ENCODE results near the gene CDK13. TPM values are rescaled to one million over a fixed set of nuclear protein-coding genes. Genes with fewer than 3 reads are reported as not detected.
"Not testable (repeated sequence)": the region's sequence is repeated elsewhere in the genome, so short reads cannot be mapped to it uniquely, and the experiment has no call there.

Gene CDK13
- polyA plus RNA-seq, 1 experiment = 24.1 TPM

DNA sequence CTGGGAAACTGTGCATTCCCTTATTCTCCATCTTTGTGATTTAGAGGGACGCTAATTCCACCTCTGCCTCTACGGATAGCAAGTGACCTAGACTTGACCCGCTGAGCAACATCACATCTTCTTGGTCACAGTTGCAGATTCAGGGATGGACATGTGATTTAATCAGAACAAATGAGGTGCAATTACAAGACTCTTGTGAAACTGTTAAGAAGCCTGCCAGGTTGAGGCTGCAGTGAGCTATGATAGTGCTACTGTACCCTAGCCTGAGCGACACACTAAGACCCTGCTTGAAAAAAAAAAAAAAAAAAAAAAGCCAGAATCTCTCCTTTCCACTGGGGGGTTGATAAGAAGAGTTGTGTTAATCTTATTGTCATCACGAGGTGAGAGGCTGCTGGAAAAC, 170.0 kb downstream of the CDK13 start:
- no peak overlapping the region for H3K4me3 ChIP-seq (ENCODE audit: low read depth, low read length)
- TF ChIP-seq, protein P1, sequence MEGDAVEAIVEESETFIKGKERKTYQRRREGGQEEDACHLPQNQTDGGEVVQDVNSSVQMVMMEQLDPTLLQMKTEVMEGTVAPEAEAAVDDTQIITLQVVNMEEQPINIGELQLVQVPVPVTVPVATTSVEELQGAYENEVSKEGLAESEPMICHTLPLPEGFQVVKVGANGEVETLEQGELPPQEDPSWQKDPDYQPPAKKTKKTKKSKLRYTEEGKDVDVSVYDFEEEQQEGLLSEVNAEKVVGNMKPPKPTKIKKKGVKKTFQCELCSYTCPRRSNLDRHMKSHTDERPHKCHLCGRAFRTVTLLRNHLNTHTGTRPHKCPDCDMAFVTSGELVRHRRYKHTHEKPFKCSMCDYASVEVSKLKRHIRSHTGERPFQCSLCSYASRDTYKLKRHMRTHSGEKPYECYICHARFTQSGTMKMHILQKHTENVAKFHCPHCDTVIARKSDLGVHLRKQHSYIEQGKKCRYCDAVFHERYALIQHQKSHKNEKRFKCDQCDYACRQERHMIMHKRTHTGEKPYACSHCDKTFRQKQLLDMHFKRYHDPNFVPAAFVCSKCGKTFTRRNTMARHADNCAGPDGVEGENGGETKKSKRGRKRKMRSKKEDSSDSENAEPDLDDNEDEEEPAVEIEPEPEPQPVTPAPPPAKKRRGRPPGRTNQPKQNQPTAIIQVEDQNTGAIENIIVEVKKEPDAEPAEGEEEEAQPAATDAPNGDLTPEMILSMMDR (IDR thresholded peaks at IDR 0.05; ENCODE audit: insufficient read depth, low read depth, low read length) = no peak
- no peaks in the 10 kb centered on the region for H3K27me3 ChIP-seq (ENCODE audit: control insufficient read depth, insufficient read depth, low read length)
- ChIA-PET POLR2A (no interaction called here), CTCF (no interaction called here)
- H3K36me3 ChIP-seq (ENCODE audit: control insufficient read depth, insufficient read depth, low read length) = no peaks in the 10 kb centered on the region; the same call in 1 of the 2 replicates
- DNase-seq (ENCODE audit: low read depth) = no peak

DNA sequence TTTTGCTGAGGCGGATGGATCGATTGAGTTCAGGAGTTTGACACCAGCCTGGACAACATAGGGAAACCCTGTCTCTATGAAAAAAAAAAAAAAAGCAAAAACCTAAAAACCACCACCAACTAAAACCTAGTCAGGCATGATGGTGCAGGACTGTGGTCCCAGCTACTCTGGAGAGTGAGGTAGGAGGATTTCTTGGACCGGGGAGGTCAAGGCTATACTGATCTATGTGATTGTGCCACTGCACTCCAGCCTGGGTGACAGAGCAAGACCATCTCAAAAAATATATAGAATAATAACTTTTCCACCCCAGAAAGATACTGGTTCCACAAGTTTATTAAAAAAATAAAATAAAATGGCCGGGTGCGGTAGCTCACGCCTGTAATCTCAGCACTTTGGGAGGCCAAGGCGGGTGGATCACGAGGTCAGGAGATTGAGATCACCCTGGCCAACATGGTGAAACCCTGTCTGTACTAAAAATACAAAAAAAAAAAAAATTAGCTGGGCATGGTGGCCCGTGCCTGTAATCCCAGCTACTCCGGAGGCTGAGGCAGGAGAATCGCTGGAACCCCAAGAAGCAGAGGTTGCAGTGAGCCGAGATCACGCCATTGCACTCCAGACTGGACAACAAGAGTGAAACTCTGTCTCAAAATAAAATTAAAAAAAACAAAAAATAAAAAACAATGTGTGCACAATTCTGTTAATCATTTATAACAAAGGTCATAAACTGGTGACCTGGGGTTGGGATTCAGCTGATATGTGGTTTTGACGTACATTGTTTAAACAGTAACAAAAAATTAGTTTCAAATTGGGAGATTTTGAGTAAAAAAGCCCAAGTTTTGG, 172.3 kb downstream of the CDK13 start:
- CTCF ChIA-PET = interaction anchor here (0.9 kb wide), 1 partner anchor 44 kb away, joined by 3 read pairs; no protein-coding TSS in a partner anchor
- H3K36me3 ChIP-seq (ENCODE audit: control insufficient read depth, insufficient read depth, low read length); H3K4me3 ChIP-seq (ENCODE audit: low read depth, low read length); DNase-seq (ENCODE audit: low read depth); POLR2A ChIA-PET; H3K27me3 ChIP-seq (ENCODE audit: control insufficient read depth, insufficient read depth, low read length): not testable (repeated sequence)

DNA sequence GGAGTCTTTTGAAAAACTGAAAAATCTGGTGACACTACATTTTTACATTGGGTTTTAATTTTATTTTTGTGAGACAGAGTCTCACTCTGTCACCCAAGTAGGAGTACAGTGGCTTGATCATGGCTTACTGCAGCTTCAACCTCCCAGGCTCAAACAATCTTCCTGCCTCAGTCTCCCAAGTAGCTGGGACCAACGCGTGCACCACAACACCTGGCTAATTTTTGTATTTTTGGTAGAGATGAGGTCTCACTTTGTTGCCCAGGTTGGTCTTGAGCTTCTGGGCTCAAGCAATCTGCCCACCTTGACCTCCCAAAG, 172.8 kb downstream of the CDK13 start:
- Histone ChIP-seq H3K27me3 (ENCODE audit: control insufficient read depth, insufficient read depth, low read length) (no peaks in the 10 kb centered on the region), H3K36me3 (ENCODE audit: control insufficient read depth, insufficient read depth, low read length) (no peaks in the 10 kb centered on the region; the same call in 1 of the 2 replicates), H3K4me3 (ENCODE audit: low read depth, low read length) (no peak overlapping the region)
- ChIA-PET POLR2A (no interaction called here), CTCF (interaction anchor here (0.9 kb wide), 1 partner anchor 44 kb away, joined by 3 read pairs; no protein-coding TSS in a partner anchor)
- DNase-seq (ENCODE audit: low read depth) = no peak
- TF ChIP-seq, protein P1 (IDR thresholded peaks at IDR 0.05; ENCODE audit: insufficient read depth, low read depth, low read length) = no peak

DNA sequence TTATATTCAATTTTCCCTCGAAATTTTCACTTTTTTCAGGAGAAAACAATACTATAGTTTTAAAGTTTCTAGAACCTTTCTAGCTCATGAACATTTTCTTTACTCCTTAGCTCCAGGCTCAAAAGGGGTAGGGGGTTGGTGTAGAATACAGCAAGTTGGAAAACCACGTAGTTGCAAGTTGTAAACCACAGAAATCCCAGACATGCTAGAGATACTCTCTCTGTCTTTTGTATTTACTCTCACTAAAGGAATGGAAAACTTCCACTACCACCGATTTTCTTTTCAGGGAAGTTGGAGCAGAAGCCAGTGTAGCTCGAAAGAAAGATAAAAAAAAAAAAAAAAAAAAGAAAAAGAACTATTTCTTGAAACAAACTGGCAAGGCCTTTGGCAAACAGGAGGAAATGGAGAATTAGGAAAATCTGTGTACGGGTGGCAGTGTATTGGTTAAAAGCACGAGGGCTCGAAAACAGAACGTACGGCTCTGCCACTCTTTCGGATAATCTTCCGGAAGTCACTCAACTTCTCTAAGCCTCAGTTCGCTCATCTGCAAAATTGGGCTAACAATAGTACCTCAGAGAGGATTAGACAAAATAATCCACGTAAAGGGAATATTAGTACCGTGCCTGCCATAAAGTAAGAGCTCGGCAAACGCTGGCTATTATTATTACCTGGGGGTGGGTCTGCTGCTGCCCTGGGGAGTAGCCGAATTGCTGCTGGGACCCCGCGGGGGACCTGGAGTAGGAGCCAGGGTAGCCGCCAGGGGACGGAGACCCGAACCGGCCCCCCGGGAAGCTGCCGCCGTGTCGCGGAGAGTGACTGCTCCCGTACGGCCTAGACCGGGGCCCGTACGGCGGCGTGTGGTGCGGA, 183.7 kb downstream of the CDK13 start:
- Histone ChIP-seq H3K27me3 (ENCODE audit: control insufficient read depth, insufficient read depth, low read length) (no peaks in the 10 kb centered on the region), H3K36me3 (ENCODE audit: control insufficient read depth, insufficient read depth, low read length) (no peaks in the 10 kb centered on the region), H3K4me3 (ENCODE audit: low read depth, low read length) (peak overlapping the region; percentile 79)
- TF ChIP-seq, protein P1 (IDR thresholded peaks at IDR 0.05; ENCODE audit: insufficient read depth, low read depth, low read length) = no peak
- DNase-seq (ENCODE audit: low read depth) = no peak
- CTCF ChIA-PET = interaction anchor here (0.5 to 1.8 kb wide), 8 partner anchors 9 to 239 kb away, joined by 3 to 12 read pairs (median 4); no protein-coding TSS in a partner anchor
- POLR2A ChIA-PET = interaction anchor here (0.6 kb wide), 2 partner anchors 308 to 873 kb away, joined by 3 to 6 read pairs; no protein-coding TSS in a partner anchor

DNA sequence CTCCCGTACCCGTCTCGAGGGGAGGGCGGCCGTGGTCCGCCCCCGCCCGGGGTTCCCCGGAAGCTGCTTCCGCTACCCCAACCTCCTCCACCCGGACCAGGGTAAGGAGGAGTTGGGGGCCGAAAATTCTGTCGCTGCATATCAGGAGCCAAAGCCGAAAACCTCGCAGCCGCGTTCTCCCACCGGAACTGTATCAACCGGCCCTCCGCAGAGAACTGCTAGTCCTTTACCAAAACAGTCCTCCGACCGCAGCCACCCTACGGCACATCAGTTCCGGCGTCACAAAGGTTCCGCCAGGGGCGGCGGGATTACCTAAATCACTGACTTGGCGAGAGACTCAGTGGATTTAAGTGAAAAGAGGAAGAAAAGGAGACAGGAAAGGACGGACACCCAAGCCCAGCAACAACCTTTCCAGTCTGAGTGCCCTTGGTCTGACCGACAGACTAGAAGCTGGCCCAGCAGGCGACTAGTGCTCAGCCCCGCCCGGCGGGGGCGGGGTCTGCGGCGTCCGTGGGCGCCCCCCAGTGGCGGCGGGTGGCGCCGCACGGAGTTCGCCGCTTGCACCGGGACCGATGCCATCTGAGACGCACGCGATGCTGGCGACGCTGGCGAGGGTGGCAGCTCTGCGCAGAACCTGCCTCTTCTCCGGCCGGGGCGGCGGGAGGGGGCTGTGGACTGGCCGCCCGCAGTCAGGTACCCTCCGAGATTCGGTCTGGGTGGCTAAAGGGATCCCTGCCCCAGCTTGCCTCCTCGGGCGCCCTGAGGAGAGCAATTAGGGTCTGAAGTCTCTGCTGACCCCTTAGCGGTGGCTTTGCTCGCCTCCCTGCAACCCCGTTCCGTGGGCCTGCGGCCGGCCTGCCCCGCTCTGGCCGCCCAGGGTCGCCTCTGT, 184.6 kb downstream of the CDK13 start, which contains the start of the genes MPLKIP and SUGCT:
Gene MPLKIP, minus strand, starts transcription at position 195 of the 889 bp plus-strand sequence. Its CDS starts 55 bp downstream, at position 140.
Gene SUGCT, plus strand, starts transcription at position 578 of the 889 bp plus-strand sequence.
- CTCF ChIA-PET = interaction anchor here (0.6 to 1.8 kb wide), 16 partner anchors 9 to 238 kb away, joined by 3 to 12 read pairs (median 4); partner anchors contain the start of gene CDK13
- POLR2A ChIA-PET = interaction anchor here (0.6 kb wide), 1 partner anchor 309 kb away, joined by 3 read pairs; no protein-coding TSS in a partner anchor
- H3K27me3 ChIP-seq (ENCODE audit: control insufficient read depth, insufficient read depth, low read length) = no peaks in the 10 kb centered on the region
- TF ChIP-seq, protein P1 (IDR thresholded peaks at IDR 0.05; ENCODE audit: insufficient read depth, low read depth, low read length) = peak; percentile 60
- peak; percentile 23 for DNase-seq (ENCODE audit: low read depth)
- H3K36me3 ChIP-seq (ENCODE audit: control insufficient read depth, insufficient read depth, low read length) = no peaks in the 10 kb centered on the region
- peak within 1 kb of the TSS; percentile 79 for H3K4me3 ChIP-seq (ENCODE audit: low read depth, low read length)
